Activated gamma-delta T cell treated with anti-CD3 and anti-CD28 coated beads, Interleukin-2, amount 50 U/mL, for 16 hours (primary cell): ENCODE measurements around the gene KSR1.

Experiments
- DNase-seq: peaks from one replicate; pipeline ENCODE4 v3.0.0-alpha.2; 2020; ENCODE audit warnings: low read depth

KSR1 gene

DNA sequence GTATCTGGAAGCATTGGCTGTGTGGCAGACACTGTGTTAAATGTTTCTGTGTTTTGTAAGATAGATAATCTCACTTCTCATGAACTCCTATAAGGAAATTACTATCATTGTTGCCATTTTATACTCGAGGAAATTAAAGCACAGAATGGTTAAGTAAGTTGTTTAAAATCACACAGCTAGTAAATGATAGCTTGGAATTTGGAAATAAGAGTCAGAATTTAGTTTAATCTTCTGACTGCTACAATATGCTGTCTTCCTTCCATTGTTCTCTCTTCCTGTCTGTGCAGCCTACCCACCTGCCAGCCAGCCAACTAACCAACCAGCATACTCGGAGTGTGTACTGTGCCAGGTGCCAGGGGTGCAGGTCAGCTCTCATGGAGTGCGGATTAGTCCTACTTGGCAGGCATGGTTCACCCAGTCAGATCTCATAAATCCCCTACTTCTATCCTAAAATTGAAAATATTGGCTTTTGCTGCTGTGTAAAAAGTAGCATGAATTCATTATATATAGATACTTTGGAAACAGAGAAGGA, 94.8 kb downstream of the KSR1 start:
- no peak for DNase-seq

DNA sequence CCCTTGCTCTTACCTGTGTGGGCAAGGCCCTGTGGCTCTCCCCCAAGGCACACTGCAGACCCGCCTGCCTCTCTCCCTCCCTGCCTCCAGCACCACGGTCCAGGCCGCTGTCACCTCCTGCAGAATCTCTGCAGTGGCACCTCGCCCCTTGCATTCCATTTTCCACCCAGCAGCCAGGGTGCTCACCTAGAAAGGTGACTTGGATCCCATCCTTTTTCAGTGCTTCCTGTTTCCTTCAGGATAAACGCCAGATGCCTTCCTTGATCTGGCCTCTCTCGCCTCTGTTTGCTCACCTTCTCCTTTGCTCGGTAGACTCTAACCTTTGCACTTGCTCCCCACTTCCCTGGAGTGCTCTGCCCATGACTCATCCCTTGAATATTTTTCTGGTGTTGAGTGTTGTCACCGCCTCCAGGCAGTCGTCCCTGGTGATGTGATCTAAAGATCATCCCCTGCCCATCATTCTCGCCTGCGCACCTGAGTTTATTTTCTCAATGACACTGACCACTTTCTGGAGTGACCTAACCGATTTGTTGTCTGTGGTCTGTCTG, 95.5 kb downstream of the KSR1 start:
- DNase-seq: no peak

DNA sequence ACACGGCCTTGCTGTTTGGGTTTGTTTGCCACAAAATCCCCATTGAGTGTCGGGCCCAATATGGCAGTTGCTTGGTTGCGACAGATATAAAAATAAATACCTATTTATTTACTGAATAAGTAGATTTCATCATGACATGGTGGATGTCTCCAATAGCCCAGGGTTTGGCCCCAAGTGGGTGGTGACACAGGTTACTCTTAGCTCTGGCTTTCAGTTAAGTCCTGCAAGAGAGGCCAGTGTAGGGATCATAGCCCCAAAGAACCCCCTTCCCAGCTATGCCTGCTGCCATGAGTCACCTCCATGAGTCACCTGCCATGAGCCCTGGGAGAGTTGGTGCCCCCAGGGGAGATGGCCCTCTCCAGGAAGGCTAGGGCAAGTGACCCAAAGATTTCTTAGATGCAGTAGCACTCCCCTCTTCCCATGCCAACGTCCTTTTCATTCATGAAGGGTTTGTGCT, 96.1 kb downstream of the KSR1 start:
- DNase-seq: no peak

DNA sequence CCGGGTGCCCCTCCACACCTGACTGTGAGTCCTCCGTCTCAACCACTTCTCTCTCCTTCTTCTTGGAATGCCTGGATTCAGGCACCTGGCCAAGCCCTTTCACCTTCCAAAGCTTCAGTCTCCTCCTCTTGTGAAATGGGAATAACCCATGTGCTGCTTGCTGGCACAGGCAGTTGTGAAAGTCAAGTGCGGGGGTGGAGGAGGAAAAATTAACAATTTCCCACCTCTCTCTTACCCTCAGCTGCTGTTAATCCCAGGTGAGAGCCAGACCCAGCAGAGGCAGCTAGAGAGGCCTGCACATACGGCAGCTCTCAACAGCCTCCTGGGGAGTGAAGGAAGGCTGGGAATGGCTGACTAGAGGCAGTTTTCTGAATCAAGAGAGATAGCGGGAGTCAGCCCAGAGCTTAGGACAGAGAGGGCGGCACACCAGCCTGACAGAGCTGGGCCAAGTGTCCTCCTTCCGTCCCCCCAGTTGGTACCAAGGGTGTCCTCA, 96.8 kb downstream of the KSR1 start:
- DNase-seq: no peak

DNA sequence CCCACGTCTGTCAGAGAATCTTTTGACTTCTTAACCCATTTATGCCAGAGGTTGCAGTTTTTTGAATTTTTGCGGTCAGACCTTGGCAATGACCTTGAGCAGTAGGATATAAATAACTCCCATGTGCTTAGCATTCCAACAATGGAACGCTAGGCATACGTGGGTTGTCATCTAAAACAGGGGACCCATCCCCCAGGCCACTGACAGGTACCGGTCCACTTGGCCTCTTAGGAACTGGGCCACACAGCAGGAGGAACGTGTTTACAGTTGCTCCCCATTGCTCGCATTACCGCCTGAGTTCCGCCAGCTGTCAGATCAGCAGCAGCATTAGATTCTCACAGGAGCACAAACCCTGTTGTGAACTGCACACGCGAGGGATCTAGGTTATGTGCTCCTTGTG, 97.9 kb downstream of the KSR1 start:
- DNase-seq: no peak

DNA sequence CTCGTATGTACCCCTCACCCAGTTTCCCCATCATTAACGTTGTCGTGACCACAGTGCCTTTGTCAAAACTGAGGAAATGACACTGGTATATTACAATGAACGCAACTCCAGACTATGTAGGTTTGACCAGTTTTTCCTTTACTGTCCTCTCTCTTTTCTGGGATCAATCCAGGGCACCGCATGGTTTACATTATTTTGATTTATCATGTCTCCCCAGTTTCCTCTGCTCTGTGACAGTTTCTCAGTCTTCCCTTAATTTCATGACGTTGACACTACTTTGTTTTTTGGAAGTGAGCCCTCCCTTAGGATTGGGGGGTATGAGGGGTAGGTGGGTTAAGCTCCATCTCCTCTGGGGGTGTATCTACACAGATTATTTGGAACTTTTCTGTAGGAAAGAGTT, 98.7 kb downstream of the KSR1 start:
- DNase-seq: no peak

DNA sequence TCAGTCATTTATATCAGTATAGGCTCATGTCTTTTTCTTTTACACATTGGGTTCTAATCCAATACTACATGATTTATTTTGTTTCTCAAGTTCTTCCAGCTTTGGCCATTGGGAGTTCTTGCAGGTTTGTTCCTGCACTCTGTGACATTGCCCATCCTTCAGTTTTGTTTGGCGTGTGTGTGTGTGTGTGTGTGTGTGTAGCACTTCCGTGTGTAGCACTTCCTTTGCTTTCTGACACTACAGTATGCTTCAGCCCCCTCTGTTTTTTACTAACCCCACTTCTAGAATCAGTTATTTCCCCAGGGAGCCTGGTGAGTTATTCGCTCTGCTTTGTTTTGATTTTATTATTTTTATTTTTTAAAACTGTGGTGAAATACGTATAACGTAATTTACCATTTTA, 99.1 kb downstream of the KSR1 start:
- no peak for DNase-seq

DNA sequence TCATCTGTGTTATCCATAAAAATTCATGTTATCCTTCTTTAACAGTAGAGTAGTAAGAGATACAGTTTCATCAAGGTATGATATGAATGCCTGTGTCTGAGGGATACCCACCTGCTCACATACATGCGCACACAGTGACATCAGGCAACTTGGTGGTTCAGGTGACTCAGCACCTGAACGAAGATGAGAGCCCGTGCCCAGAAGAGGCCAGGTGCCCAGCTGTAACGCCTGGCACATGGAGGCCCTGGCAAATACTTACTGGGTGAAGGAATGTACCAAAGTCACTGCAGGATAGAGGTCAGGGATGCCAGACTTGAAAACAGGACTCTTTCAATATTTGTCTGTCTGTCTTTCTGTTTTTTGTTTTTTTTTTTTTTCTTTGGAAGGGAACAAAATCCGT, 102.1 kb downstream of the KSR1 start:
- DNase-seq: no peak

DNA sequence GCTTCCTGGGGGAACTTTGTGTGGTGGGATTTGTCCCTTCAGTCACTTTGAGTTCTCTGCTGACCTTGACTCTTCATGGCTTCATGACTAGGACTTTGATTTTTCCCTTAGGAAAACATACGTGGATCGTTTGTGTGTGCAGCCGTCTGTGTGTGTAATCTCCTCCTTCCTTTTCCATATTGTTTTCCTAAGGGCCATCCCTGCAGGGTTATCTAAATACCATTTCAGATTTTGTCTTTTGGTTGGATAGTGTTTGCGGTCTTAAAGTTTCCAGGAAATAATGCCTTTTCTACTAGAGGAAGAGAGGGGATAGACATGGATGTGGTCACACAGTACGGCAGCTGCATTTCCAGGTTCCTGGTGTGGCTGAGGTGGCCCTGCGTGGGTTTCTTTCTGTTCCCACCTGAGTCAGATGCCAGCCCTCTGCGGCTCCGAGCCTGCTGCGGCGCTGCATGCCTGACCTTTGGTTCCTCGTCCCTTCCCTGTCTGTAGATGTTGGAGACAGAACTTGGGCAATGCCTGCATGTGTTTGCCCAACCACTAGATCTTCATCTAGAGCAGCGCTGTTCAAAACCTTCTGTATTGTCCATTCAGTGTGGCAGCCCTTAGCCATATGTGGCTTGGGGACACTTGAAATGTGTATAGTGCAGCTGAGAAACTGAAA, 102.7 kb downstream of the KSR1 start:
- no peak for DNase-seq

DNA sequence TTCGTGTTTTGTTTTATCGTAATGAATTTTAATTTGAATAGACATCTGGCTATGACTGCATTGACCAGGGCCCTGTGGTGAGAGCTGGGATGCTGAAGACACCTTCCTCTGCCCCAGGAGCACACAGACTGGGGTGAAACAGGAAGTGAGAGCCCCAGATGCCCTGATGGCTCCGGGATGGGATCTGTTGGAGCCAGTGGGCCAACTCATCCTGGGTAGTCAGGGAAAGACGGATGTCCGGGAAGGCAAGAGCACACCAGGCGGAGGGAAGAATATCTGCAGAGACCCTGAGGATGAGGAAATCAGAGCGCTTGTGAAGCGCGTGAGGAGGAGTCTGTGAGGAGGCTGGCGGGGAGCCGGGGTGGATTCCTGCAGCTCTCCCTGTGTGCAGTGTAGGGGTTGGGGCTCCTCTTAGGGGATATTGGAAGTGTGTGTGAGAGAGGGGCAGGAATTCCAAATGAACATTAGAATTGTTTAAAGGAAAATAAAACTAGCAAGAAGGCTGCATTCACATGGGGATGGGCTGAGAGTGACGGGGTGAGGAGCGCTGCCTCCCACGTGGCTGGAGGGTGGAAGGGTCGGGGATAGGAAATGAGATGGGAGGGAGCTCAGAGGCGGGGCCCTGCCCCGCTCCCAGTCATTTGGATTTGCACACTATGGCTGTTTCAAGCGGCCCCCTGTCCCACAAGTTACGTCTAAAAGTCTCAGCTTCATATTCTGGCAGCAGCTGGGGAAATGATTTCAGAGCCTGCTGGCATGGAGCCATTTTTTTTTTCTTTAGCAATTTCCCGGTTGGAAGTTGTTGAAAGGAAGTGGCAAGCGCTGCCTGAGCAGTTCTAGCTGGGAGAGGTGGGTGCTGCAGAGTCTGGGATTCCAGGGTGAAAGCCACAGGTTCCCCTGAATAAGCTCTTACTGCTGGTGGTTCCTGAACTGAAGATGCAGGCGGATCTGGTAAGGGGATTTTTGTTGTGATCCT, 103.5 kb downstream of the KSR1 start:
- DNase-seq: no peak

DNA sequence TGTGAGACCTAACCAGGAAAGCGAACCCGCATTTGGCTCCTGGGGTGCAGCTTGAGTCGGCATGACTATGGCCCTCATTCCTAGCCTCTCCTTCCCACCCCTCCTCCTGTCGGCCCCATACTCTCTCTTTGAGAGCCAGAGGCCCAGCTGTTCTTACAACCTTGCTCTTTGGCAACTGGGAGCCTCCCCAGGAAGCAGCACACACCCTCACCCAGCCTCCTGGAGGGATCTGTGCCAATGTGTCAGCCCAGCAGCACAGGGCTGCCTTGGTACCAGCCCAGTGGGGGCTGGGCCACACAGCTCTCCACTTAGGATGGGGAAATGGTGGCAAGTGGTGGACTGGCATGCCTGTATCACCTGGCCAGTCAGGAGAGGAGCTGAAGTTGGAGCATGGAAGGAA, 104.4 kb downstream of the KSR1 start:
- DNase-seq: no peak

DNA sequence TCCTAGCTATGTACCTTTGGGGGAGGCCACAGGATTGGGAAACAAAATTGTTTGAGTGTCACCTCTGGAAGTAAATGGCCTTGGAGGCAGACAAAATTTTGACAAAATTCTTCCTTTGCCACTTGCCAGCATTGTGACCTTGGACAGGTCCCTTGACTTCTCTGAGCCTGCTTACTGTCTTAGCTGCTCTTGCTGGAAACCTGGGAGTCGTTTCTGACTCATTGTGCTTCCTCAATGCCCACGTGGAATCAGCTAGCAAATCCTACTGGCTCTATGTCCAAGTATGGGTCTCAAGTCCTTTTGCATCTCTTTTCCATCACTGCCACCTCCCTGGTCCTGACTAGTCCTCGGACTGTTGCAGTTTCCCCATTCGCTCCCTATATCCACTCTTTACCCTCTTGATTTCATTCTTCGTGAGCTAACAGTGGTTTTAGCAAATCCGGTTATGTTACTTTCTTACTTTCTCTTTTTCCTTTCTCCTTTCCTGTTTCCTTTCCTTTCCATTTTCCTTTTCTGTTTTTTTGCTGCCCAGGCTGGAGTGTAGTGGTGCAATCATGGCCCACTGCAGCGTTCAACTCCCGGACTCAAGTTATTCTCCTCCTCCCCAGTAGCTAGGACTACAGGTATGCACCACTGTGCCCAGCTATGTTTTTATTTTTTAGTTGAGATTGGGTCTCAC, 106.7 kb downstream of the KSR1 start:
- DNase-seq: no peak

DNA sequence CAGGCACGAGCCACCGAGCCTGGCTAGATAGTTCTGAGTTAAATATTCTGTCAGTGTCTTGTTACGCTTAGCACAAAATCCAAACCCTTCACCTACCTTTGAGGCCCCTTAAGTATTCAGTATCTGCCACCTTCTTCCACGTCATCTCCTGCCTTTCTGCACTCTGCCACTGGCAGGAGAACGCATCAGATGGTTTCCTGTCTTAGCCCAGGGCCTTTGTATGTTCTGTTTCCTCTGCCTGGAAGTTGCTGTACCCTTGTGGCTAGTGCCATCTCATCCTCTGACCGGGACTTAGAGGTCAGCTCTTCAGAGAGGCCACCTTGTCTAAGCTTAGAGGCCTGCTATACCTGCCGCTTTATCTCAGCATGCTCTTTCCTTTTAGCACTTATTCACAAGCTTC, 107.3 kb downstream of the KSR1 start:
- no peak for DNase-seq

DNA sequence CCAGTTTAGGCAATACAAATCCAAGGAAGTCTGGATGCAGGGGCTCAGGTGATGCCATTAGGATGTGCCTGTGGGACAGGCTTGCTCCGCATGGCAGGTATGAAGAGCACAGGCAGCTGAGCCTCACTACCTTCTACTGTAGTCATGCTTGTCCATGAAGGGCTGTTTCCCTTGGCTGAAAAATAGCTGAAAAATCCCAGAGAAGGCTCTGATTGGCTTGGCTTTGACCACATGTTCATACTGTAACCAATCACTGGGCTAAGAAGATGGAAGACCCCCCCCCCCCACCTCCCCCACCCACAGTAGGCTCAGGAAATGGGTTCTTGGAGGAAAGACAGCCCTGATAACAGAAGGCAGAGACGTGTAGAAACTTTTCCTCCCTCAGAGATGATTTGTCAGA, 108.2 kb downstream of the KSR1 start:
- no peak for DNase-seq

DNA sequence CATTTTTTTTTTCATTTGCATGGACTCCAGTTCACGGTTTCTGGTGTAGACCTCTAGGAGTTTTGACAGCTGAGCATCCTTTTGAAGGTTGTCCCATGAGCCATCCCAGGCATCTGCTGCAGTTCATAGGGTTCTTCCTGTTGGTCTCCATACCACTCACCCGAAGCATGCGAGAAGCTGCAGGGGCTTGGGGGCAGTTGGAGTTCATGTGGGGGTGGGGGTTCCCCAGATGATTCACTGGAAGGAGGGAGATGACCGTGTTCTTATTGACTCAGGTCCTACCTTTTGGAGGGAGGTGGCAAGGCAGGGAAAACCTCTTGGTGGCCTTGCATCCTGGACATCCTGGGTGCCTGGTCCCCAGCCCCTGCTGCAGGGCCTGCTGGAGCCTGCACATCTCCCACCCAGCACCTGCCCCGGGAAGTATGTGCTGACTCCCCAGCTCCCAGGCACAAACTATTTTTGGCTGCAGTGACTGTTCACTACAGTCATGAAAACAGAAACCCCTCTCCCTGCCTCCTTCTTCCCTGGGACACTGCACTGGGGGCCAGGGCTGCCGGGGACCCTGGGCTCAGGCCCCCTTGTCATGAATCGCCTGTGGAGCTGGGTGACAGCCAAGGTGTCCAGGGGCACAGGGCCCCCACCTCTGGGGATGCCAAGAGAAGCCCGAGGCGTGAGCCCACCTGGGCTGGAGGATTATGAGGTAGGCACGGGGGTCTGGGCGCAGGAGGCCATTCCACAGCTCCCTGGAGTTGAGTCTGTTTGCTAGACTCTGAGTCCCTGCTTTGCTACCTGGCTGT, 109.8 kb downstream of the KSR1 start:
- DNase-seq: peak; percentile 9

DNA sequence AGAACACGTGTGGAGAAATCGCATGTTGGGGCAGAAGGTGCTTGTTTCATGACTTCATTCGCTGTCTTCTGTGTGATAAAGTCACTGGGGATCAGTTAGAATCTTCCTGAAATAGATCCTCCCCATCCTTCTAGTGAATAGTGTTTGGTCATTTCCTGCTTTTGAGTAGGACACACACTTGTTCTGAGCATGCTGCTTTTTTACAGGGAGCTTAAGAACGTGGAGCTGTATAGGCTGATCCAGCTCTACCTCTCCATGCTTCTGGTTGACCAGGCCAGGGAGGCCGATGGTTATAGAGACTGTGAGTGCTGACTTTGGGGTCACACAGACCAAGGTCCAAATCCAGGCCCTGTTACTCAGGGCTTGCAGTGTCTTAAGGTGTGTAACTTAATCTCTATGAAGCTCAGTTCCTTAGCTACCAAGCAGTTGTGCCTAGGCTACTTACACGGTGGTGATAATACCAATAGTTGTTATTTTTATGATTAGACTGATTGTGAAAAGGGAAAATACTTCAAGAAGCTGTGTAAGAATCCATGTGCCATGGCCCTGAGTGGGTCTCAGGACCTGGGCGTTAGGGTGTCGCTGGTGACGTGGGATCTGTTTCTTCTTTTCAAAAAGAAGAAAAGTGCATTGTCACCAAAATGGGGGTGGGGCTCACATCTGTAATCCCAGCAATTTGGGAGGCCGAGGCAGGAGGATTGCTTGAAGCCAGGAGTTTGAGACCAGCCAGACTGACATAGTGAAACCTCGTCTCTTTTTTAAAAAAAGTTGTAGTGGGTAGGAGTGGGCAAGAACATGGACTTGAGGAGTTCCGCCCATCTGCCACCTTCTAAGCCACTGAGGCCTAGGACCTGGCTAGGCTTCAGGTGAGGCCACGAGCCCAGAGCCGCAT, 110.7 kb downstream of the KSR1 start:
- DNase-seq: no peak

DNA sequence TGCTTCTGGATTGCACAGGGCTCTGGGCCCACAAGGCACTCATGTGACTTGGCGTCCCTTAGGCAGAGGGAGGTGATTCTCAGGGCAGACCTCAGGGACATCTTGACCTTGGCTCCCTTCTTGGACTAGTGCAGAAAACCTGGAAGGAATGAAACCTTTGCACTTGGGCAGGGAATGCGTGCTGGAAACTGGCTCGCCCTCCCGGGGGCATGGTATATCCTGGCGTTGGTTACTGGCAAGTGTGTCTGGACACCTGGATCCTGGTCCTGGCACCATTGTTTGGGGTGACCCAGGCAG, 111.3 kb downstream of the KSR1 start:
- no peak for DNase-seq

DNA sequence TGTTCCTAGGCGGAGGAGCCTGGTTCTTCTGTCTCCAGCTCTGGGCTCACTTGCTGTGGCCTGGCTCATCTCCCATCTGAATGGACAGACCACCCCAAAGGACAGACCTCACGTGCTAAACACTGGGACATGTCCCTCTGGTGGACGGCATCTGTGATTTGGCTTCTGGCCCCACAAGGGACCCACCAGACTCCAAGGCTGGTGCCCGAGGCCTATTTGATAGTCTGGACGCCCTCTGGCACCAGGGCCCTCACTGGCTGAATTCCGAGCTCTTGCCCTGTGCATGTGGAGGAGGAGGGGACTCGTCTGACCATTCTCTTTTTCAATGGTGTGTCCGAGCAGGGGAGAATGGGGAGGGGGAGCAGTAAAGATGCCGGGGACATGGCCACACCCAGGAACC, 112.0 kb downstream of the KSR1 start:
- DNase-seq: no peak

DNA sequence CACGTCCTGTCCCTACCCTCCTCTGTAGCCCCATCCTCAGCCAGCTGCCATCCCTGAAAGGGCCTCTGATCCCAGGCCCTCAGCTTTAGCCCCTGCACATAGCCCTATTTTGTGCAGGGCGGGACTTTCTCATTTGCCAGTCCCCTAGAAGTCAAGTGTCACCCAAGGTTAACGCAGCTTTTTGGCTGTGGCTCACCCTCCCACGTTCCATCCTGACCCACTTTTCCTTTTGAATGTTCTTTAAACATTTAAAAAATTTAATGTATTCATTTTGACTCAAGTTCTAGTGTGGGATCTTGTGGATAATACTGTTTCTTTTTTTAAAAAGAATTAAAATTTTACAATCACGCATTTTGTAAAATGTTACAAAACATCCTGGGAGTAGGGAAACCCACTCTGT, 112.6 kb downstream of the KSR1 start:
- no peak for DNase-seq

DNA sequence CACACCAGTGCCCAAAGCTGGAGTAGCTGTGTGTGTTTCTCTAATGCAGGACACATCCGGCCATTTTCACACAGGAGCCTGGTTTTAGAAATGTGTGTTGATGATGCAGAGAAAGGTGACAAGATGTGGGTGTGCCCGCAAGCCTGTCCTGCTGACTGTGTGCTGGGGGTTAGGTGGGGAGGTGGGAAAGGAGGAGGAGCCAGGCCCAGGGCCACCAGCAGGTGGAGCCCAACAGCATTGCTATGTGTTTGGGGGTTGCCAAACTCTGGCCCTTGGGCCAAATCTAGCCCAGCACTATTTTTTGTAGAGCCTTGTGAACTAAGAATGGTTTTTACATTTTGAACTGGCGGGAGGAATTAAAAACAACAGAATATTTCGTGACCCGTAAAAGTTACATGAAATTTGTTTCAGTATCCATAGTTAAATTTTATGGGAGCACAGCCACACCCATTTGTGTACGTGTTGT, 113.0 kb downstream of the KSR1 start:
- peak; percentile 52 for DNase-seq
